ENCODE measurements around the gene NRXN3.

- TF ChIP-seq CTCF (IDR thresholded peaks at IDR 0.05; ENCODE audit: low read length) (no peak), EZH2 (IDR thresholded peaks at IDR 0.05; ENCODE audit: borderline replicate concordance, low read length) (no peak)
These were observed 1278.8 kb downstream of the NRXN3 start for GRCh38 chr14:79448960-79449359.

Data from OCI-LY1 (cell line).